Measurements from ENCODE around the gene MSI2. TPM values are rescaled to one million over a fixed set of nuclear protein-coding genes. Genes with fewer than 3 reads are reported as not detected.

MSI2 gene
- total RNA-seq, 1 donor from 2014 or later, result 140 TPM

DNA sequence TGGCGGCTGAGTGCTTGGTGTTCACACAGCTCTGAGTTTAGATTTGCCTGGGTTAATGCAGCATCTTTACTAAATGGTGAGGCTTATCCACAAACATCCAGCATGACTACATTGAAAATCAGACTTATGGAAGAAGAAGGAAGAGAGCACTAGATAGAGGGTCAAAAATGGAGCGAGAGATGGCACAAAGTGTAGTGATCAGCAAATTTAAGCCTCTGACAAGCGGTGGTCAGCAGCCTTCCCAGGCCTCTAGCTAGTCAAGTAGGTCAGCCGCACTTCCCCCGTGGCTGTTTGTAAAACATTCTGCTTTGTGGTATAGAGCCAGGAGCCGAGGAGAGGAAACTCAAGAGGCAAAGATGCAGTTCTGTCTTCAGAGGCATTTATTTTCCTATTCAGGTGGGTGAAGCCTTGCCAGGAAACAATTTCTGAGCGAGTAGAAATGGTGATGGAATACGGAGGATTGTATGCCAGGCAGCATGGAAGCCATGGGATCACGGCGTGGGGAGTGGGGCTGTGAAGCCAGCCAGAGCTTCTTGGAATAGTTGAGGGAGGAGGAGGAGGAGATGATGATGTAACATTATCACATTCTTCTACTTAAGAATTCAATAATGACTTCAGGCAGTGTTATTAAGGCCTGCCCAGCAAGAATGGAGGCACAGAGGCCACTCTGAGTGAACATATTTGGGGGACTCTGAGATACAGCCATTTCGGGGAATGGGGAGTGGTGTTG is 118.9 kb downstream of the MSI2 start:
- no peak for DNase-seq (ENCODE audit: low read depth, low spot score)
- Mint-ChIP-seq H3K27ac (ENCODE audit: unreplicated experiment) (peak overlapping the region; percentile 83), H3K27me3 (ENCODE audit: low read depth) (no peaks in the 10 kb centered on the region), H3K4me3 (no peak overlapping the region), H3K9me3 (peaks cover 8% of the 10 kb centered on the region), H3K4me1 (peaks cover 32% of the 10 kb centered on the region), H3K36me3 (ENCODE audit: low read depth) (peaks cover 28% of the 10 kb centered on the region)
- TF ChIP-seq, protein P1, sequence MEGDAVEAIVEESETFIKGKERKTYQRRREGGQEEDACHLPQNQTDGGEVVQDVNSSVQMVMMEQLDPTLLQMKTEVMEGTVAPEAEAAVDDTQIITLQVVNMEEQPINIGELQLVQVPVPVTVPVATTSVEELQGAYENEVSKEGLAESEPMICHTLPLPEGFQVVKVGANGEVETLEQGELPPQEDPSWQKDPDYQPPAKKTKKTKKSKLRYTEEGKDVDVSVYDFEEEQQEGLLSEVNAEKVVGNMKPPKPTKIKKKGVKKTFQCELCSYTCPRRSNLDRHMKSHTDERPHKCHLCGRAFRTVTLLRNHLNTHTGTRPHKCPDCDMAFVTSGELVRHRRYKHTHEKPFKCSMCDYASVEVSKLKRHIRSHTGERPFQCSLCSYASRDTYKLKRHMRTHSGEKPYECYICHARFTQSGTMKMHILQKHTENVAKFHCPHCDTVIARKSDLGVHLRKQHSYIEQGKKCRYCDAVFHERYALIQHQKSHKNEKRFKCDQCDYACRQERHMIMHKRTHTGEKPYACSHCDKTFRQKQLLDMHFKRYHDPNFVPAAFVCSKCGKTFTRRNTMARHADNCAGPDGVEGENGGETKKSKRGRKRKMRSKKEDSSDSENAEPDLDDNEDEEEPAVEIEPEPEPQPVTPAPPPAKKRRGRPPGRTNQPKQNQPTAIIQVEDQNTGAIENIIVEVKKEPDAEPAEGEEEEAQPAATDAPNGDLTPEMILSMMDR (conservative IDR thresholded peaks at IDR 0.05), result no peak

DNA sequence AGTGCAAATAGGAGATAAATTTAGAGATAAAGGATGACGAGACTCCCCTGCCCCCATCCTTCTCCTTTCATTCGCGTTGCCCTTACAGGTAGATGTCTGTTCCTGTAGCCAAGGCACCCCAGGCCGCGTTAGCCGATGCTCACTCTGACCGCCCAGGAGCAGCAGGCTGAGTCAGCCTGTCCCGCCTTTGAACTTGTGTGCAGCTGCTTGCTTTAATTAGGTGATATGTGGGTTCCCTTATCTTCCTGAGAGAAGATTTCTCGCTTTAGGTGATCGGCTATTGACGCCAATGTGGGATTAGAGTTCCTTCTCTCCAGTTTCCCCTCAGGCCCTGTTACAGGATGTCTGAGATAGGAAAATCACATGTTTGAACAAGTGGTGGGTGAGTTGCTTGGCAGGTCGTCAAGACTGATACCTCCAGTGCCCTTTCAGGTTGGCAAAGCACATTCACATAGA is 119.5 kb downstream of the MSI2 start:
- Mint-ChIP-seq H3K4me1 (peaks cover 26% of the 10 kb centered on the region), H3K4me3 (peak overlapping the region; percentile 28), H3K36me3 (ENCODE audit: low read depth) (peaks cover 28% of the 10 kb centered on the region), H3K9me3 (peaks cover 8% of the 10 kb centered on the region), H3K27ac (ENCODE audit: unreplicated experiment) (peak overlapping the region; percentile 88), H3K27me3 (ENCODE audit: low read depth) (no peaks in the 10 kb centered on the region)
- DNase-seq (ENCODE audit: low read depth, low spot score), result no peak
- TF ChIP-seq, protein P1 (conservative IDR thresholded peaks at IDR 0.05), result no peak

DNA sequence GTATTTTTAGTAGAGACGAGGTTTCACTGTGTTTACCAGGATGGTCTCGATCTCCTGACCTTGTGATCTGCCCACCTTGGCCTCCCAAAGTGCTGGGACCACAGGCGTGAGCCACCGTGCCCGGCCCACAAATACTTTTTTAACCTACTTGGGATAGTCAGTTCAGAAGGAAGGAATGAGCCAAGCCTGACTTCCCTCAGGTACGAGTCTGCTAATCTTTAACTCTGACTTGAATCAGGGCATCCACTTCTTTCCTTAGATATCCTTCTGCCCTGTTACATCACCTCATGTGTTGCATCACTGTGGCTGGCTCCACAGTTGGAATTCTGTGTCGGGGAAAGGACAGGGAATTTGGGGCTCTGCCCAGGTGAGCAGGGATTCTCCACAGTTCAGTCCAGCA is 120.8 kb downstream of the MSI2 start:
- Mint-ChIP-seq H3K27me3 (ENCODE audit: low read depth) (no peaks in the 10 kb centered on the region), H3K4me1 (peaks cover 30% of the 10 kb centered on the region), H3K36me3 (ENCODE audit: low read depth) (peaks cover 29% of the 10 kb centered on the region), H3K4me3 (peak overlapping the region; percentile 10), H3K9me3 (peaks cover 8% of the 10 kb centered on the region), H3K27ac (ENCODE audit: unreplicated experiment) (no peak overlapping the region)
- no peak for DNase-seq (ENCODE audit: low read depth, low spot score)
- TF ChIP-seq, protein P1 (conservative IDR thresholded peaks at IDR 0.05), result no peak

DNA sequence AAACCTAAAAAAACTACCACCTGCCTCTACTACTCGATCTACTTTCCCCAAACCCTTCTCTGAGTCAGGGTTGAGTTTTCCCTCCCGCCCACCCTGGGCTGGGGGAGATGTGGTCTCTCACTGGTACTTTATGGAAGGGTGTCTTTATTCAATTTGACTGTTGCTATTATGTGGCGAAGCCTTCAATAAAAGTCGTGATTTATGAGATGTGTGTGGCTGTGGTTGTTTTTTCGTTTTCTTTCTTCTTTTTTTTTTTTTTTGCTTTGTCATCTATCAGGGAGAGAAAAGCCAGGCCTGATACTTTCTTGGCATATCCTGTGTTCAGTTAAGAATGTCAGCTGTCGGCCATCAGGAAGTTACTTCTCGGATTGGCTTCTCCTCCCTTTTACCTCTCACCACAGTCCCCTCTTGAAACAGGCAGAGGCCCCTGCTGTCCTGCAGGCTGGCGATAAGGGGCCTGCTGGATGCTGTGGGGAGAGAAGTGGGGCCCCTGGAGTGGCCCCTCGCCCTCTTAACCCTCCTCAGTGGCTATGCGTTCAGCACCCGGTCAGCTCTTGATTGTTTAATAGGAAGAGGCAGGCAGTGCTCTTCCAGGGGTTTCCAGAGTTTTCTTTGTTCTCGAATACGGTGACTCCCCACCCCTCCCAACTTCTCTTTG is 123.0 kb downstream of the MSI2 start:
- TF ChIP-seq, protein P1 (conservative IDR thresholded peaks at IDR 0.05), result no peak
- peak overlapping the region; percentile 62 for H3K4me3 Mint-ChIP-seq
- H3K9me3 Mint-ChIP-seq, result peaks cover 4% of the 10 kb centered on the region
- DNase-seq (ENCODE audit: low read depth, low spot score), result no peak
- H3K27me3 Mint-ChIP-seq (ENCODE audit: low read depth), result no peaks in the 10 kb centered on the region
- peak overlapping the region; percentile 79 for H3K27ac Mint-ChIP-seq (ENCODE audit: unreplicated experiment)
- peaks cover 35% of the 10 kb centered on the region for H3K4me1 Mint-ChIP-seq
- H3K36me3 Mint-ChIP-seq (ENCODE audit: low read depth), result peaks cover 20% of the 10 kb centered on the region

DNA sequence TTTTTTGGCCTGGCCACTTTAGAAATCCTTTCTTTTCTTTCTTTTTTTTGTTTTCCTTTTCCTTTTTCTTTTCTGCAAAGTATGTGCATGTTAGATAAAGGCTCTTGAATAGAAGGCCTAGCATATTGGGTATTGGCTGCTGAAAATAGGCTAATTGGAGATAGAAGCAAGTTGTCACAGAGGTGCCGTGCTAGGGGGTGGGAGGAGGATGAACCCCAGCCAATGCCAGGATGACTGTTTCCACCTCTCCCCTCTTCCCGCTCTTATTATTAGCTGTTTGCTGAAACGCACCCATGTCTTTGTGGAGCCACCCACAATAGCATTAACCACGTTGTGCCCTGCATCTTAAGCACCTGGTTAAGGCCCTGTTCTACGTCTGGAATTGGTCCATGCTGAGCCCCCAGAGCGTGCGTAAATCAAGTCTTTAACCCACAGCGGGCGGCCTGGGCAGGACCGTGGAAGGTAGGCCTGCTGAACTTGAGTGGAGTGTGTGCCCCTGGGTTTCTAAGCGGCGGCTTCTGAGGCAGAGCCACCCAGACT is 123.6 kb downstream of the MSI2 start:
- Mint-ChIP-seq H3K27ac (ENCODE audit: unreplicated experiment) (peak overlapping the region; percentile 79), H3K4me3 (peak overlapping the region; percentile 62), H3K4me1 (peaks cover 41% of the 10 kb centered on the region), H3K27me3 (ENCODE audit: low read depth) (no peaks in the 10 kb centered on the region), H3K9me3 (peaks cover 4% of the 10 kb centered on the region), H3K36me3 (ENCODE audit: low read depth) (peaks cover 24% of the 10 kb centered on the region)
- DNase-seq (ENCODE audit: low read depth, low spot score), result no peak
- TF ChIP-seq, protein P1 (conservative IDR thresholded peaks at IDR 0.05), result no peak

Measured in neural crest cell (in vitro differentiated cells).